ENCODE data around the gene SLC1A3. TPM values are rescaled to one million over a fixed set of nuclear protein-coding genes. Genes with fewer than 3 reads are reported as not detected.

Gene SLC1A3
- total RNA-seq, 4 donors from 2014 or later = 11.3 to 26.5 (median 21.2) TPM

DNA sequence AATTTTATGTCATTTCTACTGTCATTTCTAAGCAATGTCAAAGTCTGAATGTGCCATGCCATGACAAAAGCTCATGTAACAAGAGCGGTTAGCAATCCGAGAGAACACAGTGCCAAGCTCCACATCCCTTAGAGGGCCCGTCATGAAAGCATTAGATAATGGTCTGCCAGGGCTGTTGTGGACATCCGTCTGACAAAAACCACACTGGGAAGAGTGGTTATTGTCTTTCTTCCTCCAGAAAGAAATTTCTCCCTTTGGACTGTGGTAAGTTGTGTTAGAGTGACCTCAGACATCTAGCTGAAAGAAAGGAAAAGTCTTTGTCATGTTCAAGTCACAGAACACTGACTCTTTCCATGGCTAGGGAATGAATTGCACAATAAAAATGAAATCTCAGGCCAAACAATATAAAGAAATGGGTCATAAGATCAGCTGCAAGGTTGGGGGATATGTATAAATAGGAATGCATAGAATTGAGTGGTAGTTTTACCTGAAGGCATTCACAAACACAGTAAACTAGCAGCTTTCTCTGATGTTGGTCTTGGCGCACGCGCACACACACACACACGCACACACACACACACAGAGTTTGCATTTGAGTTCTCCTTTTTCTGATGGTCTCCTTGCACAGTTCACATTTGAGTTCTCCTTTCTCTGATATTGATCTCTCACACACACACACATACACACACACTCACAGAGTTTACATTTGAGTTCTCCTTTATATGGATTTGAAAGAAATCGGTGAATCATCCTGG lies 5.3 kb downstream of the SLC1A3 start:
- H3K4me1 ChIP-seq = peaks cover 4 to 35% (median 14%) of the 10 kb centered on the region in 4 donors
- no peak for TF ChIP-seq POLR2A (IDR thresholded peaks at IDR 0.05; ENCODE audit: low read depth)
- no peak for TF ChIP-seq EP300 (IDR thresholded peaks at IDR 0.05)
- TF ChIP-seq, protein P1, sequence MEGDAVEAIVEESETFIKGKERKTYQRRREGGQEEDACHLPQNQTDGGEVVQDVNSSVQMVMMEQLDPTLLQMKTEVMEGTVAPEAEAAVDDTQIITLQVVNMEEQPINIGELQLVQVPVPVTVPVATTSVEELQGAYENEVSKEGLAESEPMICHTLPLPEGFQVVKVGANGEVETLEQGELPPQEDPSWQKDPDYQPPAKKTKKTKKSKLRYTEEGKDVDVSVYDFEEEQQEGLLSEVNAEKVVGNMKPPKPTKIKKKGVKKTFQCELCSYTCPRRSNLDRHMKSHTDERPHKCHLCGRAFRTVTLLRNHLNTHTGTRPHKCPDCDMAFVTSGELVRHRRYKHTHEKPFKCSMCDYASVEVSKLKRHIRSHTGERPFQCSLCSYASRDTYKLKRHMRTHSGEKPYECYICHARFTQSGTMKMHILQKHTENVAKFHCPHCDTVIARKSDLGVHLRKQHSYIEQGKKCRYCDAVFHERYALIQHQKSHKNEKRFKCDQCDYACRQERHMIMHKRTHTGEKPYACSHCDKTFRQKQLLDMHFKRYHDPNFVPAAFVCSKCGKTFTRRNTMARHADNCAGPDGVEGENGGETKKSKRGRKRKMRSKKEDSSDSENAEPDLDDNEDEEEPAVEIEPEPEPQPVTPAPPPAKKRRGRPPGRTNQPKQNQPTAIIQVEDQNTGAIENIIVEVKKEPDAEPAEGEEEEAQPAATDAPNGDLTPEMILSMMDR (IDR thresholded peaks at IDR 0.05) = no peak
- TF ChIP-seq POLR2AphosphoS5 (IDR thresholded peaks at IDR 0.05) = no peak
- H3K9me3 ChIP-seq = no peaks in the 10 kb centered on the region
- intact Hi-C loops (cut with DNase I) = no loop called here
- H3K27me3 ChIP-seq = no peaks in the 10 kb centered on the region
- no peak for DNase-seq (ENCODE audit: extremely low spot score)
- 84% methylated on average over 9 of the region's 9 CpGs for WGBS
- no peak overlapping the region for H3K4me3 ChIP-seq
- H3K36me3 ChIP-seq = peaks cover 0 to 3% (median 0%) of the 10 kb centered on the region in 4 donors
- no peak overlapping the region for H3K27ac ChIP-seq (replicated peaks in 1 of 4)

DNA sequence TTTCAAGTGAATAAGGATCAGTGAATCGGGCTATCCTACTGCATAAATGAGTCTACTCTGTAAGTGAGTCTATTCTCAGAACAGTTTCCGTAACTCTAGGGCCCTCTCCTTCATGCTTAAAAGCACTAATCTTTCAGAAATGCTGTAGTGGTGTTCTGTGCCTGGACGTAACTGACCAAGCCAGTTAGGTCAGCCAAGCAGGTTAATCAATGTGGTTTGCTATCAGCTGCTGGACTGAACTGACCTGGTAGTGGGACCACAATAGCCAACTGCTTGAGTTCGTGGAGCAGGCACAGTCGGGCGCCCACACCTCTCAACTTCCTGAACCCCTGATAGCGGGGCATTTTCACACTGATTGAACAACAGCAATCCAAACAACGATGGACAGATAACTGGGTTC lies 6.8 kb downstream of the SLC1A3 start:
- H3K27ac ChIP-seq (replicated peaks in 1 of 4) = no peak overlapping the region
- H3K4me1 ChIP-seq = peaks cover 4 to 23% (median 5%) of the 10 kb centered on the region in 4 donors
- H3K4me3 ChIP-seq = no peak overlapping the region
- 78% methylated on average over 8 of the region's 8 CpGs for WGBS
- intact Hi-C loops (cut with DNase I) = no loop called here
- peaks cover 0 to 3% (median 0%) of the 10 kb centered on the region in 4 donors for H3K36me3 ChIP-seq
- H3K9me3 ChIP-seq = no peaks in the 10 kb centered on the region
- no peak for TF ChIP-seq POLR2AphosphoS5 (IDR thresholded peaks at IDR 0.05)
- TF ChIP-seq EP300 (IDR thresholded peaks at IDR 0.05) = no peak
- TF ChIP-seq, protein P1 (IDR thresholded peaks at IDR 0.05) = no peak
- no peak for TF ChIP-seq POLR2A (IDR thresholded peaks at IDR 0.05; ENCODE audit: low read depth)
- DNase-seq (ENCODE audit: extremely low spot score) = no peak
- no peaks in the 10 kb centered on the region for H3K27me3 ChIP-seq

DNA sequence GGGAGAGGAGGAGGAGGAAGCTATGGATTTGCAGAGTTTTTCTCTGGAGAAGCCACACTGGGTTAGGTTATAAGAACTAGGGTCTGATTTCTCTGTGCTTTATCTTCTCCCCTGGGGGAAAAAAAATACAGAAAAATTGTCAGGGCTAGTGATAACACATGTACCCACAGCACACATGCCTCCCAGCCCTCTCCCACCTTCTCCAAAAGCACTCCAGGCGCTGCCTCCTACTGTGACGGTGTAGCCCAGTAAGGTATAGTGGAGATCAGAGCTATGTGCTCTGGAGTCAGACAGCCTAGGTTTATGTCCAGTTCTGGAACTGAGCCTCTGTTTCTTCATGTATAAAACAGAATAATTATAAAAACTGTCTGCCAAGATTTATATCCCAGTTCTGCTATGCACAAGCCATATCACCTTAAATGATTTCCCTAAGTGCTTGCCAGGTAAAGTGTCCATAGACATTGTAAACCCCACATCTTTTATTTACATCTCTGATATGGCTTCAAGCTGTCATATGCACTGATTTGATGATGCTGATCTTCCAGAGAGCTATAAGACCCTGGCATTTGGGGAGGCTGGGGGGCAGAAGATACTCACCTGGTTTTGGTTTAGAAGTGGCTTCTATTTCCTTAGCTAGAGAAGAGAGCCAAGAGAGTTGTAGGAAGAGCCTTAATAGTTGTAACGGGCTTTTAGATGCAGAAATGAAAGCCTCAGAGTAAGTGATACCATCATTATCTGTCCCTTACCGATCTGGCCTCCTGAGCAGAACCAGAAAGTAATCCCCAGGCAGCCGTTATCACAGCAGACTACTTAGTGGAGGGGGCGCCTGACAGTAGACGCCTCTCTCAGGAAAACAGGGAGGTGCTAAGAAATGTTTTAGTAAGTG lies 7.6 kb downstream of the SLC1A3 start:
- no peaks in the 10 kb centered on the region for H3K9me3 ChIP-seq
- DNase-seq (ENCODE audit: extremely low spot score) = no peak
- no peaks in the 10 kb centered on the region for H3K27me3 ChIP-seq
- 72% methylated on average over 7 of the region's 7 CpGs for WGBS
- H3K36me3 ChIP-seq = peaks cover 0 to 3% (median 0%) of the 10 kb centered on the region in 4 donors
- no peak overlapping the region for H3K27ac ChIP-seq (replicated peaks in 1 of 4)
- TF ChIP-seq POLR2A (IDR thresholded peaks at IDR 0.05; ENCODE audit: low read depth) (no peak), POLR2AphosphoS5 (IDR thresholded peaks at IDR 0.05) (no peak), EP300 (IDR thresholded peaks at IDR 0.05) (no peak)
- TF ChIP-seq, protein P1 (IDR thresholded peaks at IDR 0.05) = no peak
- intact Hi-C loops (cut with DNase I) = no loop called here
- no peak overlapping the region for H3K4me3 ChIP-seq
- H3K4me1 ChIP-seq = peaks cover 4 to 19% (median 5%) of the 10 kb centered on the region in 4 donors

DNA sequence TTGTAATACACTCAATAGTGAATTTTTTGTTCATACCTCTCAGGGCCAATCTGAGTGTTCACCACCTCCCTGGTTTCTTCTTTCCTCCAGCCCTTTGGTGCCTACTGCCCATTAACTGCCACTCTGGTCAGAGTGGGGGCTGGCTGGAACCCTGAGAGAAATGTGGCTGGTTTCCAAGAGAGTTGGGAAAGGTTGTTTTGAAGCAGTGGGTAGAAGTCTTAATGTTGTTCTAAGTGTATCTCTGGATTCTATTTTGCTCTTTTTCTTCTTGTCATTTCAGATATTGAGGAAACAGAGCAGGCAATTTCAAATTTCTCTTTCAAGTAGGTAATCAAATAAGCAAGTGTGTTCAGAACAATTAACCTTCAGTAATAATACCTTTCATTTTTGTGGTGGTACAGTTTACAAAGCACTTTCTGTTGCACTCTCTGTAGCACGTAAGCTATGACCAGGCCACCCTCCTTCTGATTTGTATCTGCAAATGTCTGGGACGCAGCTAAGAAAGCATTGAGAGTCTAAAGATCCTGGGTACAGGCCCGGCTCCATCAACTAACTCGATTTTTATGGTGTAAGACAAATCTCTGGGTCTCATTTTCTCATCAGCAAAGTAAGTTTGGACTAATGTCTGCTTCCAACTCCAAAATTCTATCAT lies 8.4 kb downstream of the SLC1A3 start:
- H3K9me3 ChIP-seq = no peaks in the 10 kb centered on the region
- no peak for DNase-seq (ENCODE audit: extremely low spot score)
- intact Hi-C loops (cut with DNase I) = no loop called here
- no peak overlapping the region for H3K4me3 ChIP-seq
- H3K36me3 ChIP-seq = peaks cover 0 to 3% (median 0%) of the 10 kb centered on the region in 4 donors
- 82% methylated on average over 4 of the region's 4 CpGs for WGBS
- H3K27me3 ChIP-seq = no peaks in the 10 kb centered on the region
- TF ChIP-seq POLR2AphosphoS5 (IDR thresholded peaks at IDR 0.05) (no peak), POLR2A (IDR thresholded peaks at IDR 0.05; ENCODE audit: low read depth) (no peak)
- H3K27ac ChIP-seq (replicated peaks in 1 of 4) = no peak overlapping the region
- peaks cover 4 to 19% (median 5%) of the 10 kb centered on the region in 4 donors for H3K4me1 ChIP-seq
